ENCODE data around the gene EFNA3. TPM values are rescaled to one million over a fixed set of nuclear protein-coding genes. Genes with fewer than 3 reads are reported as not detected.
A peak's percentile ranks its signal among the peaks of the same experiment; 100 is the strongest.

EFNA3 gene
- total RNA-seq, 1 experiment from 2014 or later: 23.5 TPM

- H2AFZ ChIP-seq (ENCODE audit: low read length): peak overlapping the region; percentile 80
- no peaks in the 10 kb centered on the region for H3K36me3 ChIP-seq (ENCODE audit: low read depth, low read length)
- ChIA-PET POLR2A (ENCODE audit: unreplicated experiment) (no interaction called here), CTCF (no interaction called here)
- no peaks in the 10 kb centered on the region for H3K79me2 ChIP-seq (ENCODE audit: low read length)
- peak overlapping the region; percentile 80 for H3K4me2 ChIP-seq (ENCODE audit: low read length)
- no TSS peak for BruUV-seq (replicated peaks)
- no peaks in the 10 kb centered on the region for H4K20me1 ChIP-seq (ENCODE audit: low read length)
- DNase-seq (no peak), ATAC-seq (no peak; the same call in 1 of the 2 replicates)
- H3K27ac ChIP-seq (ENCODE audit: low read length): no peak overlapping the region
- H3F3A ChIP-seq (ENCODE audit: low read length, unreplicated experiment): no peaks in the 10 kb centered on the region
- TF ChIP-seq CTCF (conservative IDR thresholded peaks at IDR 0.05; ENCODE audit: low read depth, low read length) (no peak), EZH2phosphoT487 (IDR thresholded peaks at IDR 0.05; ENCODE audit: borderline replicate concordance, low read length) (no peak; the same call in none of the 2 replicates), EZH2 (IDR thresholded peaks at IDR 0.05; ENCODE audit: low read length, unreplicated experiment) (no peak)
- H3K9me2 ChIP-seq (replicated peaks; ENCODE audit: low read length): no peaks in the 10 kb centered on the region
- H3K9me3 ChIP-seq (ENCODE audit: low read length): no peaks in the 10 kb centered on the region
- intact Hi-C loops (cut with micrococcal nuclease): no loop called here
- no peak overlapping the region for H3K9ac ChIP-seq (ENCODE audit: low read length)
- H3K4me3 ChIP-seq (ENCODE audit: low read length): peak overlapping the region; percentile 71
- peaks cover 44% of the 10 kb centered on the region for H3K27me3 ChIP-seq (ENCODE audit: low read length)
- peaks cover 66% of the 10 kb centered on the region for H3K4me1 ChIP-seq (ENCODE audit: insufficient read depth, low read length)
Observed at GRCh38 chr1:155079487-155080311, 1.1 kb downstream of the EFNA3 start.

GRCh38 chr1:155080312-155081228, 1.9 kb downstream of the EFNA3 start:
- Histone ChIP-seq H3F3A (ENCODE audit: low read length, unreplicated experiment) (no peaks in the 10 kb centered on the region), H3K27me3 (ENCODE audit: low read length) (peaks cover 44% of the 10 kb centered on the region), H3K9ac (ENCODE audit: low read length) (no peak overlapping the region), H3K79me2 (ENCODE audit: low read length) (no peaks in the 10 kb centered on the region), H3K4me1 (ENCODE audit: insufficient read depth, low read length) (peaks cover 69% of the 10 kb centered on the region), H3K9me2 (replicated peaks; ENCODE audit: low read length) (no peaks in the 10 kb centered on the region), H3K9me3 (ENCODE audit: low read length) (no peaks in the 10 kb centered on the region), H3K36me3 (ENCODE audit: low read depth, low read length) (no peaks in the 10 kb centered on the region), H4K20me1 (ENCODE audit: low read length) (no peaks in the 10 kb centered on the region), H3K4me2 (ENCODE audit: low read length) (peak overlapping the region; percentile 80), H3K4me3 (ENCODE audit: low read length) (peak overlapping the region; percentile 71), H3K27ac (ENCODE audit: low read length) (no peak overlapping the region), H2AFZ (ENCODE audit: low read length) (peak overlapping the region; percentile 74)
- intact Hi-C loops (cut with micrococcal nuclease): no loop called here
- POLR2A ChIA-PET (ENCODE audit: unreplicated experiment): no interaction called here
- peak; percentile 30 for DNase-seq
- 0 out of 2 replicates have a peak, but pooled peaks have one; percentile 28 for TF ChIP-seq EZH2phosphoT487 (IDR thresholded peaks at IDR 0.05; ENCODE audit: borderline replicate concordance, low read length)
- no peak for TF ChIP-seq EZH2 (IDR thresholded peaks at IDR 0.05; ENCODE audit: low read length, unreplicated experiment)
- CTCF ChIA-PET: no interaction called here
- no TSS peak for BruUV-seq (replicated peaks)
- ATAC-seq: no peak

GRCh38 chr1:155081472-155082300, 3.0 kb downstream of the EFNA3 start:
- Histone ChIP-seq H3K4me2 (ENCODE audit: low read length) (peak overlapping the region; percentile 80), H3F3A (ENCODE audit: low read length, unreplicated experiment) (no peaks in the 10 kb centered on the region), H2AFZ (ENCODE audit: low read length) (peak overlapping the region; percentile 74), H3K79me2 (ENCODE audit: low read length) (no peaks in the 10 kb centered on the region), H3K36me3 (ENCODE audit: low read depth, low read length) (no peaks in the 10 kb centered on the region), H3K27ac (ENCODE audit: low read length) (no peak overlapping the region), H3K9ac (ENCODE audit: low read length) (no peak overlapping the region), H3K4me1 (ENCODE audit: insufficient read depth, low read length) (peaks cover 80% of the 10 kb centered on the region), H3K27me3 (ENCODE audit: low read length) (peaks cover 44% of the 10 kb centered on the region), H3K9me2 (replicated peaks; ENCODE audit: low read length) (no peaks in the 10 kb centered on the region), H3K4me3 (ENCODE audit: low read length) (peak overlapping the region; percentile 71), H3K9me3 (ENCODE audit: low read length) (no peaks in the 10 kb centered on the region), H4K20me1 (ENCODE audit: low read length) (no peaks in the 10 kb centered on the region)
- ATAC-seq (no peak), DNase-seq (peak; percentile 33)
- TF ChIP-seq EZH2 (IDR thresholded peaks at IDR 0.05; ENCODE audit: low read length, unreplicated experiment) (peak; percentile 91), EZH2phosphoT487 (IDR thresholded peaks at IDR 0.05; ENCODE audit: borderline replicate concordance, low read length) (peak; percentile 70; the same call in 1 of the 2 replicates), CTCF (conservative IDR thresholded peaks at IDR 0.05; ENCODE audit: low read depth, low read length) (no peak)
- ChIA-PET POLR2A (ENCODE audit: unreplicated experiment) (interaction anchor here (0.6 kb wide), 1 partner anchor 108 kb away, joined by 3 read pairs; no protein-coding TSS in a partner anchor), CTCF (no interaction called here)
- intact Hi-C loops (cut with micrococcal nuclease): no loop called here
- BruUV-seq (replicated peaks): no TSS peak

Data from PC-3 (cell line).